ENCODE measurements around the gene GUCY2D.

GRCh38 chr17:7974638-7975131 lies 27.7 kb upstream of the GUCY2D start:
- no peak for TF ChIP-seq TAF1 (IDR thresholded peaks at IDR 0.05; ENCODE audit: low read depth)
- no peak for TF ChIP-seq CTCF (IDR thresholded peaks at IDR 0.05; ENCODE audit: poor library complexity, severe bottlenecking)

Measured in neural cell (in vitro differentiated cells).